ENCODE results near the gene GXYLT2.

The GXYLT2 gene

DNA sequence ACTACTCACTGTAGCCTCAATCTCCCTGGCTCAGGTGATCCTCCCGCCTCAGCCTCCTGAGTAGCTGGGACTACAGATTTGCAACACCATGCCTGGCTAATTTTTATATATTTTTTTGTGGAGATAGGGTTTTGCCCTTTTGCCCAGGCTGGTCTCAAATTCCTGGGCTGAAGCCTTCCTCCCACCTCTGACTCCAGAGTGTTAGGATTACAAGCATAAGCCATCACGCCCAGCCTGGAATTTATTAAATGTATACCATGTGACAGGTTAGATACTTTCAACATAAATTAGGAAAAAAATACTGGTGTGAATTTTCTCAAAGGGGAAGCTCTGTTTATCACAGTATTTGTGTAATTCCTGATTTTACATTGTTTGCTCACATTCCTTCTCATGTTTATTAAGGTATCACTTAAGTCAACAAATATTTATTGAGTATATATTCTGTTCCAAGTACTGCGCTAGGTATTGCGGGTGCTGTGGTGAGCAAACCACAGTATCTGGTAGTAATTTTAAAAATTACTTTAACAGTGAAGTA lies 133.5 kb downstream of the GXYLT2 start:
- DNase-seq, result no peak

DNA sequence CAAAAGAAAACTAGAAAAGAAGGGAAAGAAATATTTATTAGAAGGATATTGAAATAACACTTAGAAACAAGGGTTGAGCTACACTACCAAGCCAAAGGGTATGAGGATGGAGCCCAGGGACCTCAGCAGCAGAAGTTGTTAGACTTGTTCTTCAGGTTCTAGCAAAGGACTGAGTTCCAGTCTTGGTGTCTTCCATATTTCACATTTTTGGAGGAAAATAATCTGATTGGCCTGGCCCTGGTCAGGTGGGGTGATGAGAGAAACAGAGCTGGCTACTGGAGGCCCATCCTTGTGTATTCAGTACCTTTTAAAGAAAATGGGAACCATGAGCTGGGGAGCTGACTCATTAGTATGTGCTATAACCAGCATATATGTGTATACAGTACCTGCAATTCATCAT lies 137.0 kb downstream of the GXYLT2 start:
- no peak for DNase-seq

DNA sequence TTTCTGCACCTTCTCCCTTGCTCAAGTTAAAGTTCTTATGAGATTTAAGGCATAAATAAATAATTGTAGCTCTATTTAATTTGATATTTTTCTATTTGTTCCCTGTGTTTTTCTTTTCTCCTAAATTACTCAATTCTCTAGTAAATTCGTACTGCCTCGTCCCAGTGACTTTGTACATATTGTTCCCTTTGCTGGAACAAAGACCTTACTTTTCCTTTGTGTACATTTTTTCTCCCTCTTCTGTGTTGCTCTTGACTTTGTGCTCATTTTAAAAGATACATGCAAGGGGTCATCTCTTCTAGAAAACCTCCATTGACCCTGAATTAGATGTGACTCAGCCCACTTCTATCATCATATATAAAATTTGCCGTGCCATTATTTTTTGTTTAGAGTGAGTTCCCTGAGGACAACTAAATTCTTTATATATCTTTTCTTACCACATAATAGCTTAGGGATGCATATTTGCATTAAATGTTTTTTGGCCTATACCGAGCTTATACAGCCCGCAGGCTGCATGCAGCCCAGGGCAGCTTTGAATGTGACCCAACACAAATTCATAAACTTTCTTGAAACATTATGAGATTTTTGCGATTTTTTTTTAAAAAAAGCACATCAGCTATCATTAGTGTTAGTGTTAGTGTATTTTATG lies 138.4 kb downstream of the GXYLT2 start:
- DNase-seq, result no peak

Data from right forelimb (tissue), 1 donor.